ENCODE measurements around the gene OLFML1.

The OLFML1 gene

GRCh38 chr11:7484131-7484530 lies 1.2 kb upstream of the OLFML1 start:
- no peak for DNase-seq

GRCh38 chr11:7484645-7485044 lies 661 bp upstream of the OLFML1 start:
- DNase-seq = no peak

GRCh38 chr11:7486098-7486780 lies 933 bp downstream of the OLFML1 start:
- DNase-seq = no peak

- DNase-seq = no peak
Measured at GRCh38 chr11:7486781-7487140, 1.5 kb downstream of the OLFML1 start.

GRCh38 chr11:7487360-7487759 lies 2.1 kb downstream of the OLFML1 start:
- no peak for DNase-seq

- DNase-seq = no peak
Measured at GRCh38 chr11:7488681-7489080, 3.4 kb downstream of the OLFML1 start.

GRCh38 chr11:7489376-7489775 lies 4.1 kb downstream of the OLFML1 start:
- DNase-seq = no peak

GRCh38 chr11:7490054-7490453 lies 4.7 kb downstream of the OLFML1 start:
- no peak for DNase-seq

GRCh38 chr11:7490535-7490934 lies 5.2 kb downstream of the OLFML1 start:
- no peak for DNase-seq

- no peak for DNase-seq
Measured at GRCh38 chr11:7492253-7492652, 6.9 kb downstream of the OLFML1 start.

- no peak for DNase-seq
Measured at GRCh38 chr11:7493670-7494069, 8.4 kb downstream of the OLFML1 start.

GRCh38 chr11:7494086-7494745 lies 8.9 kb downstream of the OLFML1 start:
- no peak for DNase-seq

GRCh38 chr11:7495882-7496551 lies 10.7 kb downstream of the OLFML1 start:
- DNase-seq = no peak

- DNase-seq = no peak
Measured at GRCh38 chr11:7498193-7498592, 12.9 kb downstream of the OLFML1 start.

- no peak for DNase-seq
Measured at GRCh38 chr11:7499081-7499480, 13.8 kb downstream of the OLFML1 start.

GRCh38 chr11:7500251-7500650 lies 14.9 kb downstream of the OLFML1 start:
- no peak for DNase-seq

GRCh38 chr11:7501251-7501650 lies 15.9 kb downstream of the OLFML1 start:
- DNase-seq = no peak

- no peak for DNase-seq
Measured at GRCh38 chr11:7501894-7502293, 16.6 kb downstream of the OLFML1 start.

GRCh38 chr11:7506243-7506642 lies 20.9 kb downstream of the OLFML1 start:
- no peak for DNase-seq

- no peak for DNase-seq
Measured at GRCh38 chr11:7508087-7508486, 22.8 kb downstream of the OLFML1 start.

- DNase-seq = no peak
Measured at GRCh38 chr11:7509966-7510365, 24.7 kb downstream of the OLFML1 start.

GRCh38 chr11:7511401-7511800 lies 26.1 kb downstream of the OLFML1 start:
- no peak for DNase-seq

- no peak for DNase-seq
Measured at GRCh38 chr11:7512525-7513233, 27.4 kb downstream of the OLFML1 start.

All from NCI-H146 (cell line).